ENCODE results near the gene GNG7. TPM values are rescaled to one million over a fixed set of nuclear protein-coding genes. Genes with fewer than 3 reads are reported as not detected.

The GNG7 gene
- total RNA-seq, 1 donor from 2014 or later: 11.3 TPM

GRCh38 chr19:2743099-2743498 lies 40.6 kb upstream of the GNG7 start:
- Mint-ChIP-seq H3K27ac (no peak overlapping the region), H3K27me3 (peaks cover 27% of the 10 kb centered on the region), H3K36me3 (ENCODE audit: insufficient read depth) (no peaks in the 10 kb centered on the region), H3K4me3 (ENCODE audit: low read depth) (no peak overlapping the region), H3K9me3 (ENCODE audit: low read depth) (no peaks in the 10 kb centered on the region), H3K4me1 (ENCODE audit: low read depth) (peaks cover 4% of the 10 kb centered on the region)
- no peak for TF ChIP-seq CTCF (IDR thresholded peaks at IDR 0.05; ENCODE audit: unreplicated experiment)
- no peak for DNase-seq (ENCODE audit: low spot score, unreplicated experiment)

DNA sequence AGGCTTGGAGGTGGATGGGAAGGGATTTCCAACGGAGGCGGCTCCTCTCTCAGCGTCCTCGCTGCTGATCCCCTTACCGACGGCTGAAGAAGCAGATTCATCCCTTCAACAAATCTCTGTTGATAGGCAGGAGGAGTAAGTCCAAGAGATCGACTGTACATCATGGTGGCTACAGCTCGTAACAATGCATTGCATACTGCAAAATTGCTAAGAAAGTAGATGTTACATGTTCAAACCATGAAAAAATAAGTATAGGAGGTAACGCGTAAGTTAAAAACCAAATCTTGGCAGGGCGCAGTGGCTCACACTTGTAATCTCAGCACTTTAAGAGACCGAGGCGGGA lies 37.8 kb upstream of the GNG7 start:
- peak overlapping the region; percentile 30 for H3K27ac Mint-ChIP-seq
- peaks cover 4% of the 10 kb centered on the region for H3K4me1 Mint-ChIP-seq (ENCODE audit: low read depth)
- TF ChIP-seq CTCF (IDR thresholded peaks at IDR 0.05; ENCODE audit: unreplicated experiment): no peak
- peaks cover 21% of the 10 kb centered on the region for H3K27me3 Mint-ChIP-seq
- DNase-seq (ENCODE audit: low spot score, unreplicated experiment): no peak
- H3K36me3 Mint-ChIP-seq (ENCODE audit: insufficient read depth): peaks cover 5% of the 10 kb centered on the region
- peak overlapping the region; percentile 78 for H3K4me3 Mint-ChIP-seq (ENCODE audit: low read depth)
- no peaks in the 10 kb centered on the region for H3K9me3 Mint-ChIP-seq (ENCODE audit: low read depth)

- Mint-ChIP-seq H3K4me3 (ENCODE audit: low read depth) (peak within 1 kb of the TSS; percentile 78), H3K27me3 (peaks cover 21% of the 10 kb centered on the region), H3K36me3 (ENCODE audit: insufficient read depth) (peaks cover 7% of the 10 kb centered on the region), H3K9me3 (ENCODE audit: low read depth) (no peaks in the 10 kb centered on the region), H3K4me1 (ENCODE audit: low read depth) (peaks cover 4% of the 10 kb centered on the region), H3K27ac (peak within 1 kb of the TSS; percentile 30)
- no peak for TF ChIP-seq CTCF (IDR thresholded peaks at IDR 0.05; ENCODE audit: unreplicated experiment)
- DNase-seq (ENCODE audit: low spot score, unreplicated experiment): peak; percentile 100
Observed at GRCh38 chr19:2739602-2740313, 37.3 kb upstream of the GNG7 start, which contains the start of gene SLC39A3. Gene SLC39A3, minus strand, starts transcription at chr19:2740017. Its CDS starts 2,760 bp downstream, at chr19:2737257.

DNA sequence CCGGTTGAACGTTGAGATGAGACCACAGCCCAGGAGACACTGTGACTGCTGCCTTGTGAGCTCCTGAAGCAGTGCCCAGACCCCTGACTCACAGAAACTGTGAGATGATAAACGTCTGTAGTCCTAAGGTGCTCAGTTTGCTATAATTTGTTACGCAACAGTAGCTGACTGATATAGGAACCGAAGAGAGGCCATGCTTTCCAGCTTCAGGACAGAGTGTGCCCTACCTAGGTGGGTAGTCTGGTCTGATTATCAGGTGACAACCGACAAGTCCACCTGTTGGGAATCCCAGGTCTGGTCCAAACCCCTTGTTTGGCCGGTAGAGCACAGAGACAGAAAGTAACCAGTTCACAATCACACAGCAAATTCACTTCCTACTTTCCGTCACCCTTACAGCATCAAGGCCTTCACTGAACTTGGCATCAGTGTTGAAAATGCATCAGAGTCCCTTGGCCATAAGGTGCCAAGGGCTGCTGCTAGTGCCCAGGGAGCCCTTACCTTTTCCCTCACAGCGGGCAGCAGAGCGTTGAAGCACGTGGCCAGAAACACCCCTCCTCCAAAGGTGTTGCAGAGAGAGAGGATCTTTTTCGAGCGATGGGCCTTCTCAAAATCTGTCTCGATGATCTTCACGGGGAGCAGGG lies 34.2 kb upstream of the GNG7 start:
- Mint-ChIP-seq H3K9me3 (ENCODE audit: low read depth) (no peaks in the 10 kb centered on the region), H3K4me1 (ENCODE audit: low read depth) (peaks cover 4% of the 10 kb centered on the region), H3K27ac (no peak overlapping the region), H3K4me3 (ENCODE audit: low read depth) (no peak overlapping the region), H3K36me3 (ENCODE audit: insufficient read depth) (peaks cover 11% of the 10 kb centered on the region), H3K27me3 (peaks cover 3% of the 10 kb centered on the region)
- TF ChIP-seq CTCF (IDR thresholded peaks at IDR 0.05; ENCODE audit: unreplicated experiment): no peak
- DNase-seq (ENCODE audit: low spot score, unreplicated experiment): no peak

GRCh38 chr19:2735374-2735773 lies 32.9 kb upstream of the GNG7 start:
- DNase-seq (ENCODE audit: low spot score, unreplicated experiment): no peak
- peaks cover 4% of the 10 kb centered on the region for H3K4me1 Mint-ChIP-seq (ENCODE audit: low read depth)
- peaks cover 11% of the 10 kb centered on the region for H3K36me3 Mint-ChIP-seq (ENCODE audit: insufficient read depth)
- no peak overlapping the region for H3K4me3 Mint-ChIP-seq (ENCODE audit: low read depth)
- no peaks in the 10 kb centered on the region for H3K9me3 Mint-ChIP-seq (ENCODE audit: low read depth)
- H3K27me3 Mint-ChIP-seq: peaks cover 3% of the 10 kb centered on the region
- H3K27ac Mint-ChIP-seq: no peak overlapping the region
- no peak for TF ChIP-seq CTCF (IDR thresholded peaks at IDR 0.05; ENCODE audit: unreplicated experiment)
